Activated CD8-positive, alpha-beta memory T cell treated with anti-CD3 and anti-CD28 coated beads for 36 hours (primary cell): ENCODE data around the gene PPP1R16B. TPM values are rescaled to one million over a fixed set of nuclear protein-coding genes. Genes with fewer than 3 reads are reported as not detected.

ENCODE experiments used
- CTCF ChIA-PET: fragments of 350-600 bp; sonication (Branson Sonifier 250); formaldehyde crosslinking; loops from one replicate; lab custom pipeline; 2021; ENCODE audit warnings: antibody characterized with exemption; lab: Charles Lee
- POLR2A ChIA-PET: fragments of 350-600 bp; sonication (Branson Sonifier 250); formaldehyde crosslinking; loops from one replicate; lab custom pipeline; 2021; ENCODE audit warnings: antibody characterized with exemption; lab: Charles Lee
- total RNA-seq, 2 experiments: library from RNA; stranded (reverse); gene quantifications; one replicate each; pipeline ENCODE4 v1.2.3, GENCODE V29; 2021

PPP1R16B gene
- total RNA-seq, 2 experiments from 2014 or later = 156 to 164 TPM

DNA sequence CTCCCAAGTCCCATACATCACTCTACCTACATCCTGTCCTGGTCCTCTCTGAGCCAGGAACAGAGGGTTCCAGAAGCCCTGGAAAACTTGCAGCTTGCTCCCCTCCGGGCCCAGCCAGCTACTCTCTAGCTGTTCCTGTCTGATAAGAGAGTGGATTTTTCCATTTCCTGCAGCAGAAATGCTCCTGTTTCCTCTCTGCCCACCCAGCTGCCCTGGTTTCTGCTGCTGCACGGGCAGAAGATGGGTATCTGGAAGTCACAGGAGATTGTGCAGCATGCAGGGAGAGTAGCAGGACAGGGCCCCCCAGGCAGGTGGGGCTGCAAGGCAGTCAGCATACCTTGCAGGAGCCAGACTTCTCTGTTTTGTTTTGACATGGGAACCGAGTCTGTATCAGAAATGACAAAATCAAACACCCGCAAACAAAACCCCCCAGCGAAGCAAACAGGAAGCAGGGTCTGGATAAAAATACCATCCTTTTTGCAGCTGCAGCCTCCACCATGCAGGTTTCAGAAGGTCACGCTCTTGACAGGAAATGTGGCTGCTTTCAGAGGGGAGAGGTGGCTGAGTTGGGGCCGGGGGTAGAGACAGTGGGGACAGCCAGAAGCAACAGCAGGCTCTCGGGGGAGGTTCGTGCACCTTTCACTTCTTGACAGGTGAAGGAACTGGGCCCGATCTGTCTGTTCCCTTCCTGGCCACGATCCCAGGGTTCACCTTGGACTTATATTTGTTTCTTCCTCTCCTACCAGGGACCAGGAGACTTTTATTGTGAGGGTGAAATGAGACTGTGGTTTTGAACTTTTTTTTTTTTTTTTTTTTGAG is 69.9 kb downstream of the PPP1R16B start:
- POLR2A ChIA-PET = interaction anchor here (0.6 to 5.3 kb wide), 6 partner anchors 7 to 70 kb away, joined by 3 to 25 read pairs (median 6); partner anchors contain the start of gene PPP1R16B
- CTCF ChIA-PET = interaction anchor here (0.9 to 3.4 kb wide), 8 partner anchors 8 to 70 kb away, joined by 3 to 24 read pairs (median 4); partner anchors contain the start of gene PPP1R16B

GRCh38 chr20:38877483-38877882 is 72.0 kb downstream of the PPP1R16B start:
- POLR2A ChIA-PET = interaction anchor here (5.3 kb wide), 1 partner anchor 72 kb away, joined by 25 read pairs; the partner anchor contains the start of gene PPP1R16B
- CTCF ChIA-PET = interaction anchor here (0.9 to 1.2 kb wide), 3 partner anchors 13 to 87 kb away, joined by 3 read pairs; no protein-coding TSS in a partner anchor

DNA sequence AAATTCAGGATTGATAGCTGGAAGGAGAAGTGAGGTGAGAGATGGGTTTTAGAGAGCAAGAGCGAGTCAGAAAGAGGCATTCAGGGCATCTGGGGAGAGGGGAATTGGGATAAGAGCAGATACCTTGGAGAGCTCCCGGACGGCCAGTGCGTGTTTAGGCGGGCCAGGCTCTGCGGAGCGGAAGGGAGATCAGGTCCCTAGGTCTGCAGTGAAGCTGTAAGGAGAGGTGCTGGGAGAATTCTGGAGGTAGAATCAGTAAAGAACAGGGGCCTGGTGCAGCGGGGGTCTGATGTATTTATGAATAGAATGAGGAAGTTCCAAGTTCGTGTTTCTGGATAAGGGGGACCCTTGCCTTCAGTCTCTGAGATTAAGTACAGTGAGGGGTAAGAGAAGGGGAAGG is 73.4 kb downstream of the PPP1R16B start:
- POLR2A ChIA-PET = no interaction called here
- CTCF ChIA-PET = interaction anchor here (0.9 to 2.2 kb wide), 7 partner anchors 9 to 88 kb away, joined by 3 to 7 read pairs (median 4); no protein-coding TSS in a partner anchor

DNA sequence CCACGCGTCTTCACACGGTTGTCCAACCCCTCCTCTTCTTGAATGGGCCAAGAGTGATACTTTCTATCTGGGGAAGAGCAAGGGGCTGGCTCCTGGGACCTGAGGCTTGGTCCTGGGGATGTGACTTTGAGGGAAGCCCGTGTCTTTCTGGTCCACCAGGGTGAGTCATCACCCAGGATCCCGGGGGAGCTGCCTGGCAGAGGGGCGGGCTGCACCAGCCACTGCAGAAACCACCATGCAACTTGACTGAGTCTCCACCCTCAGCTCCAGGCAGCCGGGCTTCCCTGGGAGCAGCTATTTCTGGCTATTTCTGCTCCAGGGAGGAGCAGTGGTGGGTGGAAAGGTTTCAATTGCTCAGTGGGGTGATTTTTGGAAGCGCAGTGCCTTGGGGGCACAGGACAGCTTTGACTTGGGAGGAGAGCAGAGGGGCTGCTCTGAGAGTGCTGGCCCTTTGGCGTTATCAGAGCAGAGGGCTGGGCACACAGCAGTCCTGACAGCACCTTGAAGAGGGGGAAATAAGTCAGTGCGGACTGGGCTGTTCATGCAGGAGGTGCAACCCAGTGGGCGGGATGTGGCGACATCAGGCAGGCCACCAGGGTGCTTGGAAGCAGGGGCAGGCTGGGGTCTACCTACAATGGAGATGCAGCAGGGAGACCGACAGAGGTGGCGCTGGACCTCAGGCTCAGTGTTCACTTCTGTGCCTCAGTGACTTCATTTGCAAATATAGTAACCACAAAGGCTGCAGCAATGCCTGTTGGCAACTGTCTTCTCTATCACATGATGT is 75.6 kb downstream of the PPP1R16B start:
- CTCF ChIA-PET = interaction anchor here (3.4 kb wide), 1 partner anchor 12 kb away, joined by 16 read pairs; no protein-coding TSS in a partner anchor
- POLR2A ChIA-PET = interaction anchor here (1.1 kb wide), 1 partner anchor 76 kb away, joined by 4 read pairs; the partner anchor contains the start of gene PPP1R16B

GRCh38 chr20:38881806-38882440 is 76.4 kb downstream of the PPP1R16B start:
- POLR2A ChIA-PET = interaction anchor here (1.1 kb wide), 1 partner anchor 77 kb away, joined by 4 read pairs; the partner anchor contains the start of gene PPP1R16B
- CTCF ChIA-PET = interaction anchor here (3.4 kb wide), 1 partner anchor 12 kb away, joined by 16 read pairs; no protein-coding TSS in a partner anchor

DNA sequence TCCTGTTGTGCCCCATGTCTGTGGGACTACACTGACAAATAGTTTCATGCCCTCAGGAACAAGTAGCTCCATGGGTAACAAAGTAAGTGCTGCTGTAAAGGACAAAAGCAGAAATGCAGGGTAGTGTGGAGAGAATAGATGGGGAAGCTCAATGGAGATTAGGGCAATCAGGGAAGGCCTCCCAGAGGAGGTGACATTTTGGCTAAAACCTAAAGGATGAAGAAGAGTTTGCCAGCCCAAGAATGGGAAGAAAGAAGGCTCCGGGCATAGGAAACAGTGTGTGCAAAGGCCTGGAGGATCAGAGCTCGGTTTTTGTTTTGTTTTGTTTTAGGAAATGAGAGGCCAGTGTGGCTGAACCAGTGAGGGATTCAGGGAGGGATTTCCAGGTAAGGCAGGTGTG is 77.1 kb downstream of the PPP1R16B start:
- CTCF ChIA-PET = interaction anchor here (3.4 kb wide), 1 partner anchor 11 kb away, joined by 16 read pairs; no protein-coding TSS in a partner anchor
- POLR2A ChIA-PET = interaction anchor here (0.6 to 1.3 kb wide), 3 partner anchors 8 to 14 kb away, joined by 3 to 4 read pairs (median 3); no protein-coding TSS in a partner anchor

GRCh38 chr20:38883081-38883980 is 77.8 kb downstream of the PPP1R16B start:
- CTCF ChIA-PET = interaction anchor here (1.0 to 3.4 kb wide), 4 partner anchors 9 to 77 kb away, joined by 3 to 16 read pairs (median 6); no protein-coding TSS in a partner anchor
- POLR2A ChIA-PET = interaction anchor here (0.5 to 1.3 kb wide), 5 partner anchors 9 to 110 kb away, joined by 3 to 4 read pairs (median 3); no protein-coding TSS in a partner anchor

DNA sequence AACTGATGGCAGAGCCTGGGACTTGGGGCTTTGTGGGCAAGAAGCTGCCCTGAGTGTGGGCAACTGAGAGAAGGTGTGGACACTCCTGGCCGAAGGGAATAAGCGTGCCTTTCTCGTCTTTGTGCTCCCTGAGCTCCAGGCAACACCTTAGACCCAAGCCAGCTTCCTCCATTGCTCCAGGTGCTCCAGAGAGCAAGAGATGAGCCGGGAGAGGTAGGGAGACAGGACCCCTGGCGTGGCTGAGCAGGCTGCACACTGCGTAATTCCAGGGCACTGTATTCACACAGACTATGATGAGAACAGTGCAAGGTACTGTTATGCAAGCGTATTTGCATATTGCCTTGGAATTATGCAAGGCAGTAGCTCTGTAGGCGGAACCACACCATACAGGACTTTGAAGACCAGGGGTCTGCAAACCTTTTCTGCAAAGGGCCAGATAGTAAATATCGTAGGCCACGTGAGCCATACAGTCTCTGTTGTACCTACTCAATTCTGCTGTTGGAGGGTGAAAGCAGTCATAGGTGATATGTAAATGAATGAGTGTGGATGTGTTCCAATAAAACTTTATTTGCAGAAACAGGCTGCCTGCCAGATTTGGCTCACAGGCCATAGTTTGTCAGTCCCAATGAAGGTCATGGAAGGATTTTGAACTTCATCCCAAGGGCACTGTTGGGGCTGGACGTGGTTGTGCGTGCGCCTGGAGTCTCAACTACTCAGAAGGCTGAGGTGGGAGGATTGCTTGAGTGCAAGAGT is 78.7 kb downstream of the PPP1R16B start:
- ChIA-PET POLR2A (interaction anchor here (0.5 to 1.0 kb wide), 3 partner anchors 27 to 110 kb away, joined by 3 to 11 read pairs (median 4); no protein-coding TSS in a partner anchor), CTCF (interaction anchor here (1.0 to 3.4 kb wide), 4 partner anchors 9 to 77 kb away, joined by 3 to 16 read pairs (median 6); no protein-coding TSS in a partner anchor)

GRCh38 chr20:38885357-38885756 is 79.9 kb downstream of the PPP1R16B start:
- CTCF ChIA-PET = no interaction called here

DNA sequence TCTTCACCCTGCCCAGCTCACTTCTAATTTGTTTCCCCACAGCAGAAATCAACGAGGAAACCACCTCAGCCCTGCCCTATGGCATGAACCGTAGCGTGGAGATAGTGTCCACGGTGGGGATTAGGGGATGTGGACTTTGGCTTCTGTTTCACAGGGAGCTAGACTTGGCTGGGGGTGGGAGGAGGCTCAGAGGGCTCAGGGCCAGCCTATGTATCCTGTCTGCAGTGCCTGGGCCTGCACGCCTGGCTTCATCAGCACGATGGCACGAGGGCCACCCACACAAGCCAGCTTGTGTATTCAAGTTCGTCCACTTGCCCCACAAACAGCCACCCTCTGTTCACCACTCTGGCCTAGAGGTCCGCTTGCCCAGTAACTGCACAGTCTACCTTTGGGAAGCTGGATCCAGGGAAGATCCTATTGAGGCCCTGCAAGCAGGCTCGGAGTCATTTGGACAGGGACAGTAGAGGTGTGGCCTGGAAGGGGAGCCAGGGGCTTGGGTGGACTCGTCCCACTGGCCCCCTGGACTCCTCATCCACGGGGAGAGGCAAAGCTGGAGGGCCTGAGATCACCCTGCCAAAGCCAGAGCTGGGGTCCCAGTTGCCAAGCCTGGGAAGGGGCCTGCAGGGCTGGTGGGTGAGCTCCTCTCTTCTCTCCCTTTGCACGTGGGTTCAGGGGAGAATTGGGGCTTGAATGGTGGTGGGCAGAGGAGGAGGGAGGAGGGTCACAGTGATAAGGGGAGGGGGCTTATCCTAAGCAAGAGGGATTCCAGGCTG is 82.7 kb downstream of the PPP1R16B start:
- POLR2A ChIA-PET = no interaction called here
- CTCF ChIA-PET = interaction anchor here (0.7 to 1.8 kb wide), 5 partner anchors 9 to 163 kb away, joined by 3 to 6 read pairs (median 4); no protein-coding TSS in a partner anchor

More at GRCh38 chr20:38885357-38885756, 79.9 kb downstream of the PPP1R16B start:
- POLR2A ChIA-PET = no interaction called here

- POLR2A ChIA-PET = no interaction called here
These were observed 83.6 kb downstream of the PPP1R16B start for GRCh38 chr20:38889050-38889449.

GRCh38 chr20:38889792-38890496 is 84.4 kb downstream of the PPP1R16B start:
- POLR2A ChIA-PET = no interaction called here
- CTCF ChIA-PET = interaction anchor here (0.5 to 5.7 kb wide), 6 partner anchors 11 to 356 kb away, joined by 3 to 41 read pairs (median 4); partner anchors contain the start of gene PPP1R16B

More at GRCh38 chr20:38889050-38889449, 83.6 kb downstream of the PPP1R16B start:
- CTCF ChIA-PET = no interaction called here

GRCh38 chr20:38890497-38890818 is 85.0 kb downstream of the PPP1R16B start:
- CTCF ChIA-PET = interaction anchor here (0.5 to 5.7 kb wide), 7 partner anchors 12 to 357 kb away, joined by 3 to 41 read pairs (median 3); partner anchors contain the start of genes FAM83D and PPP1R16B
- POLR2A ChIA-PET = no interaction called here

- POLR2A ChIA-PET = interaction anchor here (1.0 to 1.4 kb wide), 5 partner anchors 17 to 144 kb away, joined by 3 to 7 read pairs (median 6); partner anchors contain the start of genes ACTR5 and PPP1R16B
- CTCF ChIA-PET = interaction anchor here (0.7 to 5.7 kb wide), 15 partner anchors 9 to 160 kb away, joined by 3 to 41 read pairs (median 4); partner anchors contain the start of genes ACTR5 and PPP1R16B
These were observed 86.8 kb downstream of the PPP1R16B start for GRCh38 chr20:38892091-38892981.
